ENCODE data around the gene SLC17A8.

DNA sequence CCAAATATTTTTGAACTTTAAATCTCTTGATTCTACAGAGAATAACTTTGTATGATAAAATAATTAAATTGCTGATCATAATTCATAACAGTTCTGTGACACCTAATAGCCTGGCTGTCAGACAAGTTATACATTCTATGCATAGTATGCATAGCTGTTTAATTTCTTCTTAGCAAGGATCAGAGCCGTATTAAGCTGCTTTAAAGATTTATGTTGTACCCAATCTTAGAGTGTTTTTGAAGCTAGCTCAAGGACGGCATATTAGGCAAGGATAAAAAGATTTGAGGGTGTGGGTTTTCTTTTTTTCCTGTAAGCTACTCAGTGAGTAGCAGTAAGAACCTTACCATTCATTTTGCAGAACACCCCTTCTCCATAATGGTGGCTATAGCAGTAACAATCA is 45.9 kb downstream of the SLC17A8 start:
- TF ChIP-seq BACH2 (CRISPR knock-in tag; IDR thresholded peaks at IDR 0.05; ENCODE audit: borderline replicate concordance) (no peak), TCF4 (CRISPR knock-in tag; IDR thresholded peaks at IDR 0.05; ENCODE audit: borderline replicate concordance) (no peak), TOX (CRISPR knock-in tag; IDR thresholded peaks at IDR 0.05; ENCODE audit: borderline replicate concordance) (no peak)
- TF ChIP-seq, protein P1, sequence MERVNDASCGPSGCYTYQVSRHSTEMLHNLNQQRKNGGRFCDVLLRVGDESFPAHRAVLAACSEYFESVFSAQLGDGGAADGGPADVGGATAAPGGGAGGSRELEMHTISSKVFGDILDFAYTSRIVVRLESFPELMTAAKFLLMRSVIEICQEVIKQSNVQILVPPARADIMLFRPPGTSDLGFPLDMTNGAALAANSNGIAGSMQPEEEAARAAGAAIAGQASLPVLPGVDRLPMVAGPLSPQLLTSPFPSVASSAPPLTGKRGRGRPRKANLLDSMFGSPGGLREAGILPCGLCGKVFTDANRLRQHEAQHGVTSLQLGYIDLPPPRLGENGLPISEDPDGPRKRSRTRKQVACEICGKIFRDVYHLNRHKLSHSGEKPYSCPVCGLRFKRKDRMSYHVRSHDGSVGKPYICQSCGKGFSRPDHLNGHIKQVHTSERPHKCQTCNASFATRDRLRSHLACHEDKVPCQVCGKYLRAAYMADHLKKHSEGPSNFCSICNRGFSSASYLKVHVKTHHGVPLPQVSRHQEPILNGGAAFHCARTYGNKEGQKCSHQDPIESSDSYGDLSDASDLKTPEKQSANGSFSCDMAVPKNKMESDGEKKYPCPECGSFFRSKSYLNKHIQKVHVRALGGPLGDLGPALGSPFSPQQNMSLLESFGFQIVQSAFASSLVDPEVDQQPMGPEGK (CRISPR knock-in tag; IDR thresholded peaks at IDR 0.05; ENCODE audit: borderline replicate concordance), result no peak

Data from SK-N-SH treated with all-trans-retinoic acid at 6 μM for 48 hours (cell line).